Frontal cortex (tissue), 4 donors: Measurements from ENCODE around the gene GRN. TPM values are rescaled to one million over a fixed set of nuclear protein-coding genes. Genes with fewer than 3 reads are reported as not detected.

Experiments
- DNase-seq, 2 donors: peaks; one replicate each; pipeline ENCODE4 v3.0.0; 2012; ENCODE audit warnings: low spot score in 2 of 2
- FAIRE-seq: peaks from 2 replicates; lab custom pipeline; 2012; peaks lifted over from hg19 to GRCh38; lab: Jason Lieb, UNC
- small RNA-seq: library from RNA; depleted of rRNA; stranded (forward); fragments of <200 nt; gene quantifications from one replicate; pipeline ENCODE3, GENCODE V24; 2014
- total RNA-seq: library from RNA; depleted of rRNA; stranded (reverse); fragments of >200 nt; gene quantifications from one replicate; pipeline ENCODE4 v1.2.3, GENCODE V29; 2014
- donor health status: control.
- donor health status: control.
- donor health status: control.

The GRN gene
- total RNA-seq, 1 donor from 2014 or later = 44.0 TPM

DNA sequence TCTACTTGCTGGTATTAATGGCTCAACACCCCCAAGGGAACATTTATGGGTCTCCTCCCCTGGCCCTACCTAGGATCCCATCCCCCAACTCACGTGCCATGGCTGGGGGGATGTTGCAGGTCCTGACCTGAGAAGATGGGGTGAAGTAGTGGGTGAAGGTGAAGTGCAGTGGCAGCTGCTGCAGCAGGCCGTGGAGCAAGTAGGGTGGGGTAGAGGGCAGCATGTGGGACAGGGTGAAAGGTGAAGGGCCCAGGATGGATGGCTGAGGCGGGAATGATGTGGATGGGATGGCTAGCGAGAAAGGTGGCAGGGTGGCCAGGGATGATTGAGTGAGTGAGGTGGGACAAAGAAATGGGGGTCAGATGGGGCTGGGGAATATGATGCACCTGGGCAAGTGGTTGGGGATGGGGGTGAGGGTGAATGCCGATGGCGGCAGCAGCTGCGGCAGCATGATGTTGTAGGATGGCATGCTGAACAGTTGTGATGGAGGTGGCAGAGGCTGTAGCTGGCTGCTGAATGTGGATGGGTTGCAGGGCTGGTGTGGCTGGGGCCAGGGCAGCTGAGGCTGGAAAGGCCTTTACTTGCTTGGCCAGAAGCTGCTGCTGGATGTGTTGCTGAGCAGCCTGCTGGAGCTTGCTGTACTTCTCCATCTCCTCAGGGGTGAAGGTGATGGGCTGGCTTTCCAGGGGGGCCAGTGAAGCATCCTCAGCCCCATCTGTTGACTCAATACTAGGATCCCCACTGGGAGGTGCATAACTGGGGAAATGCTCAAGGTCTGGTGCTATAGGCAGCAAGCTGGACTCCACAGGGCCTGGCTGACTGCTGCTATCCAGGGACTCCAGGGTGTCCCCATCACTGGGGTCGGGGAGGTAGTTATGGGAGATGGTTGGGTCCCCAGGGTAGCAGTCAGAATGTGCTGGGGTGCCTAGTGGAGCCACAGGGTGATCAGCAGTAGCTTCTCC lies 52.7 kb downstream of the GRN start:
- DNase-seq (no peak), FAIRE-seq (no peak)

DNA sequence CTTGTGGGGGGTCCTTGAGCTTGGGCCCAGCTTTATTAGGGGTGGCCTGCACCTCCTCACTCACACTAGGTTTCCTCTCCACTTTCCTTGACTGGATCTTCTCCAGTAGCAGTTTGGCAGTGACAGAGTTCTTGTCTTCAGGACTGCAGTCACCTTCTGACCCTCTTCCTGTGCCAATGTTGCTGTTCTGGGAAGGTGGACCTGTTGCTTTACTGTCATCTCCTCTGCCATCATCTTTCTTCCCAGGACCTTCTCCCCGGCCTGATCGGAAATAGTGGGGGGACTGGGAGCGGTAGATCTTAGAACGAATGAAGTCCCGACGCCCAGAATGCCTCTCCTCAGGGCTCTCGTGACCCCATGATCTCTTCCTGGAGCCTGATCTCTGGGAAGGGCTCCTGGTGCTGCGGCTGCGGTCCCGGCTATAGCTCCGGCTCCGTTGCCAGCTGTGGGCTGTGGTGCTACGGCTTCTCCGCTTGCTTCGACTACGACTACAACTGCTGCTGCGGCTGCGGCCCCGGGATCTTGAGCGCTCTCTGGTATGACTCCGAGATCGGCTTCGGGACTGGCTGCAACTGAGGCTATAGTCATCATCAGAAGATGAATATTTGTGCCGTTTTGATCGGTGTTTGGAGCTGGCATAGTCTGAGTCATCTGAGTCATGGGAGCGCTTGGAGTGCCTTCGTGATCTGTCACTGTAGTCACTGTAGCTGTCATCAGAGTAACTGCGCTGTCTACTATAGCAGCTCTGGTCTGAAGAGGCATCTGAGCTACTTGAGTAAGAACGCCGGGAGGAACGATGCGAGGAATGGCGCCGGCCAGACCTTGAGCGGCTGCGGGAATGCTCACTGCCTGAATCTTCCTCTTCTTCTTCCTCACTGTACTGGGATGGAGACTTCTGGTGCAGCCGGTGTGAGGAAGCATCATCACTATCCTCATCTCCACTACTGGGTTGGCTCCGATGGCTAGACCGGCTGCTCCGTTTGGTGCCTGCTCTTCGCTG lies 53.9 kb downstream of the GRN start:
- DNase-seq = no peak

DNA sequence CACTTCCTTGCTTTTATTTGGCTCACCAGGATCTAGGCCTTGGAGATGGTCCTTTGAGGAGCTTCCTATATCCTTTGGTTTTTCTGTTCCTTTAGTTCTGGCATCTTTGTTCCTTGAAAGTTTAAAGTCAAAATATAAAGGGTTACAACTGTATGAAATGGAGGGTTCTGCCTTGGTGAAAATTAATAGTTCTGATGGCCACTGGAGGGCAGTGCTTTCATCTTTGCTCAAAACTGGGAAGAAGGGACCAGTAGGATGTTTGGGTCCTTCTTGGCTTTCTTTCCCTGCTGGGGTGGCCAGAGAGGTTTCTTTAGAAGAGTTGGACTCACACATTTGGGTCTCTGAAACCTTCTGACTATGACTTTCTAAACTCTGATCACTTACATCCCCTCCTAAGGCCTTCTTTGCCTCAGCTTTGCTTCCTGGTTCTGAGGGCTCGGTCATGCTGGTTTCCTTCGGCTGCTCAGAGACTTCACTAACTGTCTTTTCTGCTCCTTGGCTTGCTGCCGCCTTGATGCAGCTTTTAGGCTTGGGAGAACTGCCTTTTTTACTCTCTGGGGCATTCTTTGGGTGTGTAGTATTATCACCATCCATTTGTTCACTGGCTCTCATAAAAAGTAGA lies 55.2 kb downstream of the GRN start:
- DNase-seq (no peak), FAIRE-seq (no peak)

More for the DNA sequence above, 53.9 kb downstream of the GRN start:
- FAIRE-seq = no peak

Small RNA genes lying within 50 kb of the gene (small RNA-seq; reads per million reads assigned to genes)
- gene RF00012 = not detected
- not detected for gene RNU6-453P

Other genes with a start within 250 kb of the GRN start
- gene HDAC5, start 221.7 kb upstream of the GRN start, total RNA-seq = 87.6 TPM
- gene HROB, start 203.4 kb upstream of the GRN start, total RNA-seq = 0.82 TPM
- gene ASB16, start 174.6 kb upstream of the GRN start, total RNA-seq = not detected
- 22.0 TPM for gene TMUB2, start 158.3 kb upstream of the GRN start, total RNA-seq
- 64.4 TPM for gene ATXN7L3, start 145.4 kb upstream of the GRN start, total RNA-seq
- 69.3 TPM for gene UBTF, start 125.6 kb upstream of the GRN start, total RNA-seq
- 4.9 TPM for gene SLC4A1, start 77.2 kb upstream of the GRN start, total RNA-seq
- 123 TPM for gene RUNDC3A, start 36.7 kb upstream of the GRN start, total RNA-seq
- 30.2 TPM for gene SLC25A39, start 20.5 kb upstream of the GRN start, total RNA-seq
- 60.7 TPM for gene FAM171A2, start 18.6 kb downstream of the GRN start, total RNA-seq
- 0.82 TPM for gene ITGA2B, start 44.3 kb downstream of the GRN start, total RNA-seq
- 21.6 TPM for gene GPATCH8, start 158.1 kb downstream of the GRN start, total RNA-seq
- 3.7 TPM for gene FZD2, start 212.2 kb downstream of the GRN start, total RNA-seq